Measurements from ENCODE around the gene MYL9.

The MYL9 gene

GRCh38 chr20:36499723-36500501 is 41.4 kb upstream of the MYL9 start:
- TF ChIP-seq EP300 (IDR thresholded peaks at IDR 0.05; ENCODE audit: borderline replicate concordance) (no peak), RAD21 (IDR thresholded peaks at IDR 0.05; ENCODE audit: low read depth) (no peak), TAF1 (IDR thresholded peaks at IDR 0.05; ENCODE audit: low read depth) (no peak), EGR1 (IDR thresholded peaks at IDR 0.05) (no peak), NFIC (IDR thresholded peaks at IDR 0.05) (no peak), TCF12 (IDR thresholded peaks at IDR 0.05; ENCODE audit: low read depth) (no peak), CEBPB (IDR thresholded peaks at IDR 0.05) (no peak)

DNA sequence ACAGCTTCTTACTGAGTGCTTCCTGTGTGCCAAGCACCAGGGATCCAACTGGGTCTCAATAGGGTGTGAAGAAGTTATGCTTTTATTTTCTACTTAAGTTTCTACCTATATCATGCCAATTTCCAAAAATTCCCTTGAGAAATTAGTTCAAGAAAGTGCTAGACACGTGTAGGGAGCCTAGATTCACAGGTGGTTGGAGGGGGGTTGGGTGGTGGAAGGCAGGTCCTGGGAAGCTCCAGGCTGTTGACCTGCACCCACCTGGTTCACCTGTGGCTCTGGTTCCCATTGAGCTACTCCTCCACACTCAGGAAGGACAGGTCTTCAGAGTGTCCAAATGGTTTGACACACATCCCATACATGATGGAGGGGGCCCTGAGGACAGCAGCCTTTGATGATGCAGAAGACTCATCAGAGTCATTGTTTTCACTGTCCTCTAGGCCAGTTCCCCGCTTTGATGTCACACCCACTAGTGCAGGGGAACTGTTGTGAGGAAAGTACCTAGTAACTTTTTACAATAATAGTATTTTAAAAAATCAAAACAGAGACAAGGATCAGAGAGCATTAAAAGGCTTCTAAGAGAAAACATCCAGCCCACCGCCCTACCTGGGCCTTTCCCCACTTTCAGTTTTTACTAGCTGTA is 39.8 kb upstream of the MYL9 start:
- TF ChIP-seq TEAD4 (IDR thresholded peaks at IDR 0.05) (no peak), RAD21 (IDR thresholded peaks at IDR 0.05; ENCODE audit: low read depth) (no peak), CREB1 (IDR thresholded peaks at IDR 0.05; ENCODE audit: low read depth) (no peak), TAF1 (IDR thresholded peaks at IDR 0.05; ENCODE audit: low read depth) (no peak), CEBPB (IDR thresholded peaks at IDR 0.05) (no peak), YY1 (IDR thresholded peaks at IDR 0.05; ENCODE audit: low read depth) (no peak), EGR1 (IDR thresholded peaks at IDR 0.05) (no peak), NFIC (IDR thresholded peaks at IDR 0.05) (no peak), TCF12 (IDR thresholded peaks at IDR 0.05; ENCODE audit: low read depth) (no peak), FOXM1 (IDR thresholded peaks at IDR 0.05; ENCODE audit: borderline replicate concordance, low read depth) (no peak), ZBTB7A (IDR thresholded peaks at IDR 0.05; ENCODE audit: low read depth) (no peak), REST (IDR thresholded peaks at IDR 0.05; ENCODE audit: low read depth) (no peak), EP300 (IDR thresholded peaks at IDR 0.05; ENCODE audit: borderline replicate concordance) (no peak)
- TF ChIP-seq, protein P1, sequence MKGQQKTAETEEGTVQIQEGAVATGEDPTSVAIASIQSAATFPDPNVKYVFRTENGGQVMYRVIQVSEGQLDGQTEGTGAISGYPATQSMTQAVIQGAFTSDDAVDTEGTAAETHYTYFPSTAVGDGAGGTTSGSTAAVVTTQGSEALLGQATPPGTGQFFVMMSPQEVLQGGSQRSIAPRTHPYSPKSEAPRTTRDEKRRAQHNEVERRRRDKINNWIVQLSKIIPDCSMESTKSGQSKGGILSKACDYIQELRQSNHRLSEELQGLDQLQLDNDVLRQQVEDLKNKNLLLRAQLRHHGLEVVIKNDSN (IDR thresholded peaks at IDR 0.05): no peak
- TF ChIP-seq, protein P2, sequence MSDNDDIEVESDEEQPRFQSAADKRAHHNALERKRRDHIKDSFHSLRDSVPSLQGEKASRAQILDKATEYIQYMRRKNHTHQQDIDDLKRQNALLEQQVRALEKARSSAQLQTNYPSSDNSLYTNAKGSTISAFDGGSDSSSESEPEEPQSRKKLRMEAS (IDR thresholded peaks at IDR 0.05): no peak

DNA sequence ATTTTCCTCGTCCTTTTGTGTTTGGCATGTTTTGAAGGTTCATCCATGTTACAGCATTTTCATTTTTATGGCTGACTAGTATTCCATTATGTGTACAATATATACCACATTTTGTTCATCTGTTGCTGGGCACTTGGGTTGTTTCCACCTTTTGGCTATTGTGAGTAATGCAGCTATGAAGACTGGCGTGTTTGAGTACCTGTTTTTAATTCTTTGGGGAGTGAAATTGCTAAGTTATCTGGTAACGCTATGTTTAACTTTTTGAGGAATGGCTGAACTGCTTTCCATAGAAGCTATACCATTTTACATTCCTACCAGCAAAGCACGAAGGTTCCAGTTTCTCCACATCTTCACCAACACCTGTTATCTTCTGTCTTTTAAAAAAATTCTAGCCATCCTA is 37.0 kb upstream of the MYL9 start:
- TF ChIP-seq, protein P2 (IDR thresholded peaks at IDR 0.05): no peak
- no peak for TF ChIP-seq FOXM1 (IDR thresholded peaks at IDR 0.05; ENCODE audit: borderline replicate concordance, low read depth)
- TF ChIP-seq TCF12 (IDR thresholded peaks at IDR 0.05; ENCODE audit: low read depth): no peak
- no peak for TF ChIP-seq EP300 (IDR thresholded peaks at IDR 0.05; ENCODE audit: borderline replicate concordance)
- no peak for TF ChIP-seq TAF1 (IDR thresholded peaks at IDR 0.05; ENCODE audit: low read depth)
- TF ChIP-seq CEBPB (IDR thresholded peaks at IDR 0.05): no peak
- TF ChIP-seq TEAD4 (IDR thresholded peaks at IDR 0.05): no peak
- TF ChIP-seq, protein P1 (IDR thresholded peaks at IDR 0.05): no peak
- no peak for TF ChIP-seq EGR1 (IDR thresholded peaks at IDR 0.05)
- no peak for TF ChIP-seq ZBTB7A (IDR thresholded peaks at IDR 0.05; ENCODE audit: low read depth)
- TF ChIP-seq YY1 (IDR thresholded peaks at IDR 0.05; ENCODE audit: low read depth): no peak
- no peak for TF ChIP-seq RAD21 (IDR thresholded peaks at IDR 0.05; ENCODE audit: low read depth)
- no peak for TF ChIP-seq REST (IDR thresholded peaks at IDR 0.05; ENCODE audit: low read depth)
- TF ChIP-seq NFIC (IDR thresholded peaks at IDR 0.05): no peak

GRCh38 chr20:36506253-36506652 is 35.1 kb upstream of the MYL9 start:
- TF ChIP-seq RAD21 (IDR thresholded peaks at IDR 0.05; ENCODE audit: low read depth) (peak; percentile 41; the same call in 1 of the 2 replicates), TAF1 (IDR thresholded peaks at IDR 0.05; ENCODE audit: low read depth) (no peak)

GRCh38 chr20:36507746-36508145 is 33.6 kb upstream of the MYL9 start:
- TF ChIP-seq FOXM1 (IDR thresholded peaks at IDR 0.05; ENCODE audit: borderline replicate concordance, low read depth) (no peak), TAF1 (IDR thresholded peaks at IDR 0.05; ENCODE audit: low read depth) (no peak), CEBPB (IDR thresholded peaks at IDR 0.05) (no peak), YY1 (IDR thresholded peaks at IDR 0.05; ENCODE audit: low read depth) (no peak), TEAD4 (IDR thresholded peaks at IDR 0.05) (no peak), NFIC (IDR thresholded peaks at IDR 0.05) (no peak), CREB1 (IDR thresholded peaks at IDR 0.05; ENCODE audit: low read depth) (no peak), ZBTB7A (IDR thresholded peaks at IDR 0.05; ENCODE audit: low read depth) (no peak), REST (IDR thresholded peaks at IDR 0.05; ENCODE audit: low read depth) (no peak), TCF12 (IDR thresholded peaks at IDR 0.05; ENCODE audit: low read depth) (no peak)
- TF ChIP-seq, protein P2 (IDR thresholded peaks at IDR 0.05): no peak
- TF ChIP-seq, protein P1 (IDR thresholded peaks at IDR 0.05): no peak
